Stomach (tissue), 9 donors: ENCODE measurements around the gene INPP5A. TPM values are rescaled to one million over a fixed set of nuclear protein-coding genes. Genes with fewer than 3 reads are reported as not detected.

Experiments
- DNase-seq, 2 donors: peaks; one replicate each; pipeline versions ENCODE4 v3.0.0 to v3.0.0-alpha.2; 2013 to 2019
- H3K27ac ChIP-seq, 5 donors: fragments of 200-600 bp in 4 of 5; sonication (generic) in 4 of 5; one replicate each; pipeline ENCODE4 v1.5.1; 2013 to 2019; ENCODE audit warnings: mild to moderate bottlenecking in 1 of 5, moderate library complexity in 1 of 5
- H3K27me3 ChIP-seq, 3 donors: fragments of 200-600 bp; sonication (generic); one replicate each; pipeline ENCODE4 v1.5.1; 2017 to 2019; ENCODE audit warnings: mixed run types in 1 of 3
- H3K36me3 ChIP-seq, 4 donors: fragments of 200-600 bp; sonication (generic); 1 replicate in 3 of 4; 2 replicates in 1 of 4; pipeline ENCODE4 v1.5.1; 2016 to 2019
- H3K4me1 ChIP-seq, 4 donors: fragments of 200-600 bp; sonication (generic); one replicate each; pipeline ENCODE4 v1.5.1; 2016 to 2019
- H3K4me3 ChIP-seq, 4 donors: fragments of 200-600 bp; sonication (generic) in 3 of 4; one replicate each; pipeline ENCODE4 v1.5.1; 2016 to 2019; ENCODE audit warnings: mild to moderate bottlenecking in 1 of 4
- H3K9me3 ChIP-seq, 4 donors: fragments of 200-600 bp; sonication (generic); one replicate each; pipeline ENCODE4 v1.5.1; 2016 to 2019
- EP300 ChIP-seq: sonication (generic); formaldehyde crosslinking; IDR thresholded peaks from one replicate; pipeline ENCODE4 v1.6.1; 2017; ENCODE audit warnings: antibody characterized with exemption
- POLR2A ChIP-seq, 4 donors: fragments of 450-650 bp; IDR thresholded peaks; one replicate each; pipeline ENCODE4 v1.6.1; 2016; ENCODE audit warnings: antibody characterized with exemption in 4 of 4, control low read depth in 2 of 4, mild to moderate bottlenecking in 1 of 4, moderate library complexity in 1 of 4
- POLR2AphosphoS5 ChIP-seq, 3 donors: sonication (generic); formaldehyde crosslinking; IDR thresholded peaks; one replicate each; pipeline ENCODE4 v1.6.1; 2016; ENCODE audit warnings: antibody characterized with exemption in 3 of 3
- WGBS, 5 donors: extraction: QIAGEN DNeasy Blood & Tissue Kit in 3 of 5; methylation state at CpG; one replicate each; pipeline versions ENCODE4 v1.1.5 to v1.1.7; 2013 to 2018; 5-methylcytosine and 5-hydroxymethylcytosine counted together
- intact Hi-C: fragments of 100-400 bp; cut with DNase I; formaldehyde crosslinking; loops from one replicate; pipeline ENCODE4 v1.15.1; 2023; ENCODE audit warnings: low total_unique reads
- polyA plus RNA-seq, 3 donors: library from polyadenylated mRNA; stranded (reverse); fragments of 200-250 nt; gene quantifications; one replicate each; pipeline ENCODE4 v1.2.3, GENCODE V29; 2013
- total RNA-seq, 5 donors: library from RNA; depleted of rRNA; stranded (reverse); fragments of >200 nt; gene quantifications; one replicate each; pipeline versions ENCODE4 v1.1.0 to v1.2.3, GENCODE V29; 2014 to 2016
- TF ChIP-seq, protein P1 (sequence below), 7 experiments: fragments of 450-650 bp in 4 of 7; fragments of 200-600 bp in 3 of 7; sonication (generic) in 3 of 7; IDR thresholded peaks; one replicate each; pipeline ENCODE4 v1.5.1; 2016 to 2019; ENCODE audit warnings: antibody characterized with exemption in 7 of 7, control low read depth in 2 of 7, mild to moderate bottlenecking in 1 of 7
- donor health status: healthy with polysubstance abuse.
- donor health status: Bipolar disorder and iron deficiency.
- donor health status: healthy.

The INPP5A gene
- total and polyA plus RNA-seq, 8 donors, result 17.2 to 72.3 (median 31.0) TPM

DNA sequence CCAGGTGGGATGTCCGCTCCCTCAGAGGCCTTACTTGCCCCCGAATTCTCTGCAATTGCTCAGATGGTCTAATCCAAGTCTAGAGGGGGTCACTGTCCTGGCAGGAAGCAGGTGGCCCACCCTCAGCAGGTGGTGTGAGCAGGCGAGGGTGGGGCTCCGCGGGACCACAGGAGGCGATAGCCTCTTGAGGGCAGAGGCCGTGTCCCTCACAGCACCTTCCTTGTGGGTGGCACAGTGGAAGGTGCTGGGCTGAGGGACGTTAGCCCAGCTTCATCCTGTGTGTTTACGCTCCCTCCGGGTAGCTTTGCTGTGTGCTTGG lies 38.3 kb upstream of the INPP5A start:
- TF ChIP-seq POLR2A (IDR thresholded peaks at IDR 0.05) (no peak), EP300 (no peak), POLR2AphosphoS5 (IDR thresholded peaks at IDR 0.05) (no peak)
- TF ChIP-seq, protein P1, sequence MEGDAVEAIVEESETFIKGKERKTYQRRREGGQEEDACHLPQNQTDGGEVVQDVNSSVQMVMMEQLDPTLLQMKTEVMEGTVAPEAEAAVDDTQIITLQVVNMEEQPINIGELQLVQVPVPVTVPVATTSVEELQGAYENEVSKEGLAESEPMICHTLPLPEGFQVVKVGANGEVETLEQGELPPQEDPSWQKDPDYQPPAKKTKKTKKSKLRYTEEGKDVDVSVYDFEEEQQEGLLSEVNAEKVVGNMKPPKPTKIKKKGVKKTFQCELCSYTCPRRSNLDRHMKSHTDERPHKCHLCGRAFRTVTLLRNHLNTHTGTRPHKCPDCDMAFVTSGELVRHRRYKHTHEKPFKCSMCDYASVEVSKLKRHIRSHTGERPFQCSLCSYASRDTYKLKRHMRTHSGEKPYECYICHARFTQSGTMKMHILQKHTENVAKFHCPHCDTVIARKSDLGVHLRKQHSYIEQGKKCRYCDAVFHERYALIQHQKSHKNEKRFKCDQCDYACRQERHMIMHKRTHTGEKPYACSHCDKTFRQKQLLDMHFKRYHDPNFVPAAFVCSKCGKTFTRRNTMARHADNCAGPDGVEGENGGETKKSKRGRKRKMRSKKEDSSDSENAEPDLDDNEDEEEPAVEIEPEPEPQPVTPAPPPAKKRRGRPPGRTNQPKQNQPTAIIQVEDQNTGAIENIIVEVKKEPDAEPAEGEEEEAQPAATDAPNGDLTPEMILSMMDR (IDR thresholded peaks at IDR 0.05), result no peak
- intact Hi-C loops, result no loop called here
- Histone ChIP-seq H3K27ac (no peak overlapping the region), H3K36me3 (no peaks in the 10 kb centered on the region), H3K27me3 (no peaks in the 10 kb centered on the region), H3K4me1 (peaks cover 0 to 13% (median 2%) of the 10 kb centered on the region in 4 donors), H3K4me3 (no peak overlapping the region), H3K9me3 (no peaks in the 10 kb centered on the region)
- no peak for DNase-seq
- WGBS, 5 donors, result 81 to 94% (median 85%) methylated on average over 7 to 10 of the region's 10 CpGs

DNA sequence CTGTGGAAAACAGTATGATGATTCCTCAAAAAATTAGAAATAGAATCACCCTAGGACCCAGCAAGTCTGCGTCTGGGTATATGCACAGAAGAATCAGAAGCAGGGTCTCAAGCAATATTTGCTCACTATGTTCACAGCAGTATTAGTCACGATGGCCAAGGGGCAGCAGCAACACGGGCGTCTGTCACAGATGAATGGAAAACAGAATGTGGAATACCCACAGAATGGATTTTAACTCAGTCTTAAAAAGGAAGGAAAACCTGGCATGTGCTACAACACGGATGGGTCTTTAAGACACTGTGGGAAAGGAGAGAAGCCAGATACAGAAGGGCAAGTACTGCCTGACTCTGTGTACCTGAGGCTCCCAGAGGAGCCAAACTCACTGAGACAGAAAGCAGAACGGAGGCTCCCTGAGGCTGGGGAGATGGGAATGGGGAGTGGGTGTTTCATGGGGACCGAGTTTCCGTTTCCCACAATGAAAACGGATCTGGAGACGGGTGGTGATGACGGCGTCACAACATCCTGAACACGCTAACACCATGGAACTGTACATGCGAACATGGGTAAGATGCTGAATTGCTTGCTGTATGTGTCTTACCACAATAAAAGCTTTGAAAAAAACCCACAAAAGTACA lies 36.7 kb upstream of the INPP5A start:
- WGBS, 5 donors, result 85 to 90% (median 87%) methylated on average over 14 of the region's 14 CpGs
- intact Hi-C loops, result no loop called here
- Histone ChIP-seq H3K4me3 (no peak overlapping the region), H3K9me3 (no peaks in the 10 kb centered on the region), H3K27me3 (no peaks in the 10 kb centered on the region), H3K36me3 (no peaks in the 10 kb centered on the region), H3K27ac (no peak overlapping the region), H3K4me1 (peaks cover 0 to 3% (median 0%) of the 10 kb centered on the region in 4 donors)
- TF ChIP-seq, protein P1 (IDR thresholded peaks at IDR 0.05), result no peak
- TF ChIP-seq EP300 (no peak), POLR2A (IDR thresholded peaks at IDR 0.05) (no peak), POLR2AphosphoS5 (IDR thresholded peaks at IDR 0.05) (no peak)
- DNase-seq, result no peak

DNA sequence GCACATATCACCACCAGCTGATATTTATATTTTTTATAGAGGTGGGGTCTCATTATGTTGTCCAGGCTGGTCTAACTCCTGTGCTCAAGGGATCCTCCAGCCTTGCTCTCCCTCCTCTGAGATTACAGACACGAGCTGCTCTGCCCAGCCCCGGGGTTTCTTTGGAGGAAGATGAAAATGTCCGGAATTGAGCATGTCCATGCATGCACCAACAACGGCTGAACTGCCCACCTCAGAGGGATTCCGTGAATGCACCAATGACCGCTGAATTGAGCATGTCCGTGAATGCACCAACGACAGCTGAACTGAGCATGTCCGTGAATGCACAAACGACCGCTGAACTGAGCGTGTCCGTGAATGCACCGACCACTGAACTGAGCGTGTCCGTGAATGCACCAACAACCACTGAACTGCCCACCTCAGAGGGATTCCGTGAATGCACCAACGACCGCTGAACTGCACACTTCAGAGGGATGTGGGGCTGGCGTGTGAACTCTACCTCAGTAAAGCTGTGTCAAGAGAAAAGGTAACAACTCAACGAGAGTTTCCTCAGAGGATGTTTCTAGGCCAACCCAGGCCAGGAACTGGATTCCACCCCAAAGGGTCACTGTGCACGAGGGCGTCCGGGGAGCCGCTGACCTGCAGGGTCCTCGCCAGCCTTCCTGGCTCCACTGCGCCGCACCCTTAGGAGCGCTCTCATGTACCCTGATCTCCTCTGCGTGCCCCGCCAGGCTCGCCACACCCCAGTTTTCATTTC lies 34.9 kb upstream of the INPP5A start:
- no peaks in the 10 kb centered on the region for H3K27me3 ChIP-seq
- WGBS, 5 donors, result 80 to 85% (median 84%) methylated on average over 24 to 32 of the region's 32 CpGs
- intact Hi-C loops, result no loop called here
- H3K36me3 ChIP-seq, result no peaks in the 10 kb centered on the region
- no peaks in the 10 kb centered on the region for H3K9me3 ChIP-seq
- TF ChIP-seq, protein P1 (IDR thresholded peaks at IDR 0.05), result no peak
- TF ChIP-seq POLR2AphosphoS5 (IDR thresholded peaks at IDR 0.05) (no peak), EP300 (no peak), POLR2A (IDR thresholded peaks at IDR 0.05) (no peak)
- H3K4me3 ChIP-seq, result no peak overlapping the region
- no peak for DNase-seq
- H3K27ac ChIP-seq, result no peak overlapping the region
- H3K4me1 ChIP-seq, result peaks cover 0 to 11% (median 5%) of the 10 kb centered on the region in 4 donors

DNA sequence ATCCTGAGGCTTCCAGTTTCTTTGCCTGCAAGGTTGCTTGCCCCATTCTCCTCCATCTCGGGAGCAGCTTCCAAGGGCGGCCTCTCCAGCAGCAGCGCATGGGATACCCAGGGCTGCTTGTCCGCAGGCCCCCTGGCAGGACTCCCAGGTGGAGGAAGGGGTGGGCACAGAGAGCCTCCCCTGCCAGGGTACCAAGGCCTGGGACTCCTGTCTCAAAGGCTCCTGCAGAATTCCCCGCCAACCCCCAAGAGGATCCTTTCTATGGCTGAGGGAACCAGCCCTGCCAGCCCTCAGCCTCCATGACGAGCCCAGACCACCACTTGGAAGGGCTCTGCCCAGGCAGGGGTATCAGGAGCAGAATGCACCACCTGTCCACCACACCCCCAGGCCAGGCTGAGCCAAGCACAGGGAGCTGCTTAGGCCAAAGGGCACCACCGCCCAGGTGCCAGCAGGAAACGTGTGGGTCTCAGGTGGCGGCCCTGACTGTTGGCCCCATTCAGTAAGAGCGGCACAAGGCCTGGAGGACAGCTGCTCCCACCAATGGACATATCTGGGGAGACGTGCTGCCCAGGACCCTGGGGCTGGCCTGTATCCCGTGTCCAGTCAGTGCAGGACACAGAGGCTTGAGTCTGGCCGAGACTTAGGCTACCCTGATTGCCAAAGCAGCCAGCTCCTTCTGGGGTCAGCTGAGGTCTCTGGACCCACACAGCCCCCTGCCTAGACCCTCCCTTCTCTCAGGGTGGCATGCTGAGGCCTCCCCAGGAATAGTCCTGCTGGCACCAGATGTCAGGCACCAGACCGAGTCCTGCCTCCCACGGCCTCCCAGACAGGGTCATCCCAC lies 33.8 kb upstream of the INPP5A start:
- intact Hi-C loops, result no loop called here
- WGBS, 5 donors, result 80 to 95% (median 84%) methylated on average over 5 to 15 of the region's 15 CpGs
- H3K9me3 ChIP-seq, result no peaks in the 10 kb centered on the region
- no peak overlapping the region for H3K27ac ChIP-seq
- DNase-seq, result no peak
- no peak overlapping the region for H3K4me3 ChIP-seq
- no peaks in the 10 kb centered on the region for H3K27me3 ChIP-seq
- TF ChIP-seq EP300 (no peak), POLR2AphosphoS5 (IDR thresholded peaks at IDR 0.05) (no peak), POLR2A (IDR thresholded peaks at IDR 0.05) (no peak)
- TF ChIP-seq, protein P1 (IDR thresholded peaks at IDR 0.05), result no peak
- no peaks in the 10 kb centered on the region for H3K36me3 ChIP-seq
- H3K4me1 ChIP-seq, result peaks cover under 1 to 22% (median 14%) of the 10 kb centered on the region in 4 donors
